CMK (cell line): ENCODE data around the gene WDR18.

Source experiments
- DNase-seq: peaks from one replicate; pipeline ENCODE4 v3.0.0-alpha.2; 2010; ENCODE audit warnings: low read depth

The WDR18 gene

DNA sequence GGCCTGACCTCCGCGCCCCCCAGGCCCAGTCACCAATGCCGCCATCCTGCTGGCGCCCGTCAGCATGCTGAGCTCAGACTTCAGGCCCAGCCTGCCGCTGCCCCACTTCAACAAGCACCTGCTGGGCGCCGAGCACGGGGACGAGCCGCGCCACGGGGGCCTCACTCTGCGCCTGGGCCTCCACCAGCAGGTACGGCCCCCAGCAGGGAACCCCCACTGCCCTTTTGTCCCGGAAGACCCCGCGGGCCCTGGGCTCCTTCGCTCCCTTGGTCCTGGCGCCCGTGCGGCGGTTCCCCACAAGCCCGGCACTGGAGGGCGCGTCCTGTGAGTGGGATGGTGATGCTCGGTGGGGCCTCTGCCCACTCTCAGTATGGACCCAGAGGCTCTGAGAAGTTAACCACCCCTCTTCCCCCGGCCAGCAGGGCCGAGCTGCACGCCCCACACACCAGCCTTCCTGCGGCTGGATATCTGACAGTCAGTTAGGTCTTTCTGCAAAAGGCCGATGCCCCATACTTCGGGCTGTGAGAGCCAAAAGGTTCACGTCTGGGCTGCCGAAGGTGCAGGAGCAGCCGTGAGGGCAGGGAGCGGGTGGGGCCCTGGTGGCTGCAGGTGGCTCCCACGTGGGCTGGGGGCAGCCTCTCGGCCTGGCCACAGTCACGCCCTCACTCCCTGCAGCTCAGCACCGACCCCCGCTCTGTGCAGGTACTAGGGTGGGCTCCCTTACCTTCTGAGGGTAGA, 8.0 kb downstream of the WDR18 start:
- no peak for DNase-seq

- no peak for DNase-seq
Measured at GRCh38 chr19:992670-993055, 8.5 kb downstream of the WDR18 start.

DNA sequence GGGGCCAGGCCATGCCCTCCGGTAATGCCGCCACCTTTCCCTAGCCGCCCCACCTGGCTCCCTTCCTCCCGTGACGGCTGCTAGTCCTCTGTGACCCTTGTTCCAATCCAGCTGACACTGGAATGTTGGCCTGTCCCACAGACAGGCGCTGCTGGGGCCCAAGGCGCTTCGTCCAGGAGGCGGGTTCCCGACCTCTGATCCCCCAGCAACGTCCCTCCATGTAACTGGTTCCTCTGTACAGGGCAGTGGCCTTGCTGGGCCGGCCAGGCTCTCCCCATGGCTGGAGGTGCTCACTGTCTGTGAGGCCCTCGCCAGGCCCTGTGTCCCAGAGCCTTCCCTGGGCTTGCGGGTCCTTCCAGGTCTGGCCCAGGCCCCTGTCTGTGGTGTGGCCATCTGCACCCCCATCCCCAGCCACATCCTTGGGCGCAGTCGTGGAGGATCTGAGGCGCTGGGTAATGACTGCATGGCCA, 9.3 kb downstream of the WDR18 start:
- DNase-seq, result no peak

- no peak for DNase-seq
Measured at GRCh38 chr19:993831-994393, 9.8 kb downstream of the WDR18 start.

DNA sequence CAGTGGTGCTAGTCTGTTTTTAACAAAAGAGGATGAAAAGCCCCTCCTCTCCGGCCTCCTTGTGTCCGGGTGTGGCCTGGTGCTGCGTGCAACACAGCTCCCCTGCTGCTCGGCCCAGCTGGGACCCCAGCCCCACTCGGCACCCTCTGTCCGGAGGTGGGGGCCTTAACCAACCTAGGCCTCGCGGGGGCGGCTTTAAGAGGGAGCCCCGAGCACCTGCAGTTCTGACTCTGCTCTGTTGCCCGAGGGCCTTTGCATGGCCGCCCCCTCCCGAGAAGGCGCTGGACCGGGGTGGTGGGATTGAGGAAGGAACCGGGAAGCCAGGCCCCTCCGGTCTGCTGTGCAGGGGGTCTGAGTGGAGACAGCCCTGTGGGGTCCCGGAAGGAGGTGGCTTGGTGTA, 10.4 kb downstream of the WDR18 start:
- no peak for DNase-seq

DNA sequence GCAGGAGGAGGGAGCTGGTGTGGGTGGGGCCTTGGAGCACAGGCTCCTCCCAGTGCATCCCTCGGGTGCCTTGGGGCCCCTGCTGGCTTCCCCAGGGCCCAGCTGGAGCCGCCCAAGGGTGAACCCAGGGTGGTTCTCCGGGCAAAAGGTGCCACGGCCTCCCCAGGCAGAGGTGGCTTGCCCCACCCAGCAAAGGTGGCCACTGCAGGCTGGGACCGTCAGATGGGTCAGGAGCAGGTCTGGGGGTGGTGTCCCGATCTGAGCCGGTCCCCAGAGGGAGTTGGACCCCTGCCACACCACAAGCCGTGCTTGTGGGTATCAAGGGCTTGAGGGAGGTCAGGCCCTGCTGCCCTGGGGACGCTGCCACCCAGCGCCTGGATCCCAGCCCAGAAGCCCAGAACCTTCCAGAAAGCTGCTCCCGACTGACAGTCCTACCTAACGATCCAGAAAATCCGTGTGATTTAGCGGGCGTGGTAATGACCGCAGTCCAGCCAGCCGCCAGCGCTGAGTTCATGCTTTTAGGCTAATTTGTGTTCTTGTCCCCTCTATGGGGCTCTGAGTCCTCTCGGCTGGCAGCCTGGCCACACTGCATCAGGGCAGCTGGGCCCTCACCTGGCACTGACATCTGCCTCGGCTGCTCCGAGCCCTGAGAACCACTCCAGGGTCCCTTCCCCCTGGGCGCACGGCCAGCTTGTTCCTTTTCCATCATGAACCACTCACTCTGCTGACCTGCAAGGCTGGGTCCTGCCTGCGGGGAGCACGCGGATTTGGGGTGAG, 11.1 kb downstream of the WDR18 start:
- DNase-seq, result no peak

- DNase-seq, result no peak
Measured at GRCh38 chr19:996051-996838, 12.1 kb downstream of the WDR18 start.

DNA sequence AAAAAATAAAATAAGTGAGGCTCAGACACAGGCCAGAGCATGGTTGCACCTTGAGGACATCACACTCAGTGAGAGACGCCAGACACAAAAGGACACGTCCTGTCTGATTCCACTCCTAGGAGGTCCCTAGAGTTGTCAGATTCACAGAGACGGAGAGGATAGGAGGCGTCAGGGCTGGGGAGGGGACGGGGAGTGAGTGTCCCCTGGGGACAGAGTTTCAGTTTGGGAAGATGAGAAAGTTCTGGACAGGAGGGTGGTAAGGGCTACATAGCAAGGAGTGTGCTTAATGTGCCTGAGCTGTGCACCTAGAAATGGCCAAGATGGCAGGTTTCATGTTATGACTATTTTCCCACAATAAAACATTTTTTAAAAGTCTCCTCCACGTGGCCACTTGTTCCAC, 13.9 kb downstream of the WDR18 start:
- DNase-seq, result no peak

- no peak for DNase-seq
Measured at GRCh38 chr19:999379-999719, 15.2 kb downstream of the WDR18 start.

DNA sequence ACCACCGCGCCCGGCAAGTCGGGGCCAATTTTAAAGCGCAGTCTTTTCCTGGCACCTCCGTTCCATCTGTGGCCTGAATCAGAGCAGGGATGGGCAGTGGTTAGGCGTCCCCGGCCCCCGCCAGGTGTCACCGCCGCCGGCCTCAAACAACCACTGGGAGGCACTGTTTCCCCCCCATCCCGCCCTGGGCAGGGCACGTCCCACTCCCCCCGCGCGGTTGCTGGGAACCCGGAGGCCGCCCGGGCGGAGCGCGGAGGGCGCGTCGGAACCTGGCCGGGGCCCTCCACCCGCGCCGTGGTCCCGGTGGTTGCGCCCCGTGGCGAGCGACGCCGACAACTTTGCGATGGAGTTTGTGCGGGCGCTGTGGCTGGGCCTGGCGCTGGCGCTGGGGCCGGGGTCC, 15.9 kb downstream of the WDR18 start, which contains the start of gene GRIN3B:
TSS of gene GRIN3B (plus strand) at position 325 of the 400 bp plus-strand sequence. CDS start at position 344, 19 bp downstream.
- DNase-seq, result no peak

GRCh38 chr19:1000591-1001537, 16.7 kb downstream of the WDR18 start:
- DNase-seq, result no peak

DNA sequence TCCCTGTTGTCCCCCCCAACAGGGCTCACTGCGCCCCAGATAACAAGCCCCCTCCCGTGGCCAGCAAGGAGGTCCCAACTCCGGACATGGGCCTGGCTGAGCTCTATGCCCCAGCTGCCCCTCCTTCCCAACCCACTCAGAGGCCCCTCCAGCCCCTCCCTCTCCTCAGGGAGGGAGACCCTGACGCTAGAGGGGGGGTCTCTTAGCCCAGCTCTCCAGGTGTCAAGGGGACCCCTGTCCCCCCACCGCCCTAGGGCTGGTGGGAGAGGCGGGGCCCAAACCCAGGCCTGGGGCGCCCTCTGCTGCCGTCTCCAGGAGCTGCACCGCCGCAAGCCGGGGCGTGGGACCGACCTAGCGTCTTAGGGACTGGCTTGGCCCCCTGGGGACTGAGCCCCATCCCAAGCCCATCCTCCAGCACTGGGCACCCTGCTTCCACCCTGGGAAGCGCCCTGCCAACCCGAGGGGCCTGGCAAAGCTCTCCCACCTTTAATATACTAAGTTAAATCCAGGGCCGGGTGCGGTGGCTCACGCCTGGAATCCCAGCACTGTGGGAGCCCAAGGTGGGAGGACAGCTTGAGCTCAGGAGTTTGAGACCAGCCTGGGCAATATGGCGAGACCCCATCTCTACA, 17.5 kb downstream of the WDR18 start:
- no peak for DNase-seq

DNA sequence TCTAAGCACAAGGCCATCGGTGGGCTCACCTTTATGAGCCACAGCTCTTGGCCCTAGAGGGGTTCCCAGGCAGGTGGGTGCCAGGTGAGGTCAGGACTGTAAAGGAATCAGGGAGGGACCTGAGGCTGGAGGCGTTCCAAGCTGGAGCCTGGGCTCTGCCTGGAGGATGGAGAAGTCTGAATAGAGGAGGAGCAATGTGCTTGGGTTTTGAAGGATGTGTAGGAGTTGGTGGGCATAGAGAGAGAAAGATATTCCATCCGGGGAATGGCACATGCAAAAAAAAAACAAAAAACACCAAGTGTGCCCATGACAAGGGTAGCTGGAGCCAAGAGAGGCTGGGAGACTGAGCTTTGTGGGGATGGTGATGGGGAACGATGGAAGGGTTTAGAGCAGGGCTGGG, 18.5 kb downstream of the WDR18 start:
- DNase-seq, result no peak

DNA sequence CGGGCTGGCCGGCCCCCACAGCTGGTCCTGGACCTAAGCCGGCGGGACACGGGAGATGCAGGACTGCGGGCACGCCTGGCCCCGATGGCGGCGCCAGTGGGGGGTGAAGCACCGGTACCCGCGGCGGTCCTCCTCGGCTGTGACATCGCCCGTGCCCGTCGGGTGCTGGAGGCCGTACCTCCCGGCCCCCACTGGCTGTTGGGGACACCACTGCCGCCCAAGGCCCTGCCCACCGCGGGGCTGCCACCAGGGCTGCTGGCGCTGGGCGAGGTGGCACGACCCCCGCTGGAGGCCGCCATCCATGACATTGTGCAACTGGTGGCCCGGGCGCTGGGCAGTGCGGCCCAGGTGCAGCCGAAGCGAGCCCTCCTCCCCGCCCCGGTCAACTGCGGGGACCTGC, 19.1 kb downstream of the WDR18 start:
- no peak for DNase-seq

DNA sequence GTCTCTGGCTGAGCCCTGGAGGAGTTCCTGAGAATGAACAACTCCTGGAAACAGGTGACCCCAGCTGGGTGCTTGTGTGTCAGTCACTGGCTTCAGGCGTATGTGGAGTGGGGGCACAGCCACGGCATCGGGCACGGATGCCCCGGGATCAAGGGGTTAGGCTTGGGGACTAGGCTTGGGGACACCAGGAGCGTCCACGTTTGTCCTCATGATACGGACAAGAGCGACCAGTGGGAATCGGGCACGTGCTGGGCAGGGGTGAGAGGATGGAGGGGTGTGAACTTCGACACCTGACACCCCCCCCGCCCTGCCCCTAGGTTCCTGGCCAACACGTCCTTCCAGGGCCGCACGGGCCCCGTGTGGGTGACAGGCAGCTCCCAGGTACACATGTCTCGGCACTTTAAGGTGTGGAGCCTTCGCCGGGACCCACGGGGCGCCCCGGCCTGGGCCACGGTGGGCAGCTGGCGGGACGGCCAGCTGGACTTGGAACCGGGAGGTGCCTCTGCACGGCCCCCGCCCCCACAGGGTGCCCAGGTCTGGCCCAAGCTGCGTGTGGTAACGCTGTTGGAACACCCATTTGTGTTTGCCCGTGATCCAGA, 20.2 kb downstream of the WDR18 start:
- no peak for DNase-seq

DNA sequence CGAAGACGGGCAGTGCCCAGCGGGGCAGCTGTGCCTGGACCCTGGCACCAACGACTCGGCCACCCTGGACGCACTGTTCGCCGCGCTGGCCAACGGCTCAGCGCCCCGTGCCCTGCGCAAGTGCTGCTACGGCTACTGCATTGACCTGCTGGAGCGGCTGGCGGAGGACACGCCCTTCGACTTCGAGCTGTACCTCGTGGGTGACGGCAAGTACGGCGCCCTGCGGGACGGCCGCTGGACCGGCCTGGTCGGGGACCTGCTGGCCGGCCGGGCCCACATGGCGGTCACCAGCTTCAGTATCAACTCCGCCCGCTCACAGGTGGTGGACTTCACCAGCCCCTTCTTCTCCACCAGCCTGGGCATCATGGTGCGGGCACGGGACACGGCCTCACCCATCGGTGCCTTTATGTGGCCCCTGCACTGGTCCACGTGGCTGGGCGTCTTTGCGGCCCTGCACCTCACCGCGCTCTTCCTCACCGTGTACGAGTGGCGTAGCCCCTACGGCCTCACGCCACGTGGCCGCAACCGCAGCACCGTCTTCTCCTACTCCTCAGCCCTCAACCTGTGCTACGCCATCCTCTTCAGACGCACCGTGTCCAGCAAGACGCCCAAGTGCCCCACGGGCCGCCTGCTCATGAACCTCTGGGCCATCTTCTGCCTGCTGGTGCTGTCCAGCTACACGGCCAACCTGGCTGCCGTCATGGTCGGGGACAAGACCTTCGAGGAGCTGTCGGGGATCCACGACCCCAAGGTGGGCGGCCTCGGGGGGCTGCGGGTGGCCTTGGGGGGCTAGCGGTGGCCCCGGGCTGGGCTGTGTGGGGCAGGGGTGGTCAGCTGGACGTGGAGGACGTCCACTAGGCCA, 20.9 kb downstream of the WDR18 start:
- no peak for DNase-seq

GRCh38 chr19:1006711-1007398, 22.7 kb downstream of the WDR18 start:
- no peak for DNase-seq

DNA sequence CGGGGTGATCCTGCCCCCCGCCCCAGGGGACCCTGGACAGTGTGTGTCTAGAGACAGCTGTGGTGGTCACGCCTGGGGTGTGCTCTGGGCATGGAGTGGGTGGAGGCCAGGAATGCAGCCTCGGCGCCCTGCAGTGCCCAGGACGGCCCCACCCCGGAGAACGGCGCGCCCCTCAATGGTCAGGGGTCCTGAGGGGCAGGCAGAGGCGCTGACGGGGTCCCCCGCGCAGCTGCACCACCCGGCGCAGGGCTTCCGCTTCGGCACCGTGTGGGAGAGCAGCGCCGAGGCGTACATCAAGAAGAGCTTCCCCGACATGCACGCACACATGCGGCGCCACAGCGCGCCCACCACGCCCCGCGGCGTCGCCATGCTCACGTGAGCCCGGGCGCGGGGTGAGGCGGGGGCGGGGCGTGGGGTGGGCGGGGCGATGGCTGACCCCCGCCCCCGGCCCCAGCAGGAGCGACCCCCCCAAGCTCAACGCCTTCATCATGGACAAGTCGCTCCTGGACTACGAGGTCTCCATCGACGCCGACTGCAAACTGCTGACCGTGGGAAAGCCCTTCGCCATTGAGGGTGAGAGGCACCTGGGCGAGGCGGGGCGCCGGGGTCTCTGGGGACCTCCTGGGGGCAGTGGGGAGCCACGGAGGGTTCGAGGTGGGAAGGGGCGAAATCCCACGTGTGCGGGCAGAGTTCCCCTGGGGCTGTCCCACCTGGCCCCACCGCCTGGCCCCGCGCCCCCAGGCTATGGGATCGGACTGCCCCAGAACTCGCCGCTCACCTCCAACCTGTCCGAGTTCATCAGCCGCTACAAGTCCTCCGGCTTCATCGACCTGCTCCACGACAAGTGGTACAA, 23.5 kb downstream of the WDR18 start:
- no peak for DNase-seq
